CD14-positive monocyte (primary cell): ENCODE measurements around the gene MACROD2. TPM values are rescaled to one million over a fixed set of nuclear protein-coding genes. Genes with fewer than 3 reads are reported as not detected.

ENCODE experiments used
- DNase-seq, 3 donors: peaks; one replicate each; pipeline ENCODE4 v3.0.0-alpha.2; 2011 to 2022
- H2AFZ ChIP-seq: 2 replicates; pipeline ENCODE4 v1.6.0; 2012; ENCODE audit warnings: mild to moderate bottlenecking, low read depth, low read length, inconsistent platforms; ENCODE audit not compliant: insufficient read depth, poor library complexity, severe bottlenecking
- H3K27ac ChIP-seq, 2 donors: 1 replicate in 1 of 2; 2 replicates in 1 of 2; pipeline ENCODE4 v1.5.1; 2012 to 2013; ENCODE audit warnings: low read length in 2 of 2, control low read depth in 1 of 2, inconsistent platforms in 1 of 2, low read depth in 1 of 2, mild to moderate bottlenecking in 1 of 2
- H3K27me3 ChIP-seq, 2 donors: one replicate each; pipeline versions ENCODE4 v1.6.0 to v1.6.1; 2011 to 2013; ENCODE audit warnings: low read length in 2 of 2; ENCODE audit not compliant: control insufficient read depth in 2 of 2, insufficient read depth in 2 of 2
- H3K36me3 ChIP-seq, 2 donors: replicated peaks in 1 of 2; 1 replicate in 1 of 2; 2 replicates in 1 of 2; pipeline versions ENCODE4 v1.5.1 to v1.6.1; 2012 to 2013; ENCODE audit warnings: low read length in 2 of 2, control low read depth in 1 of 2, inconsistent platforms in 1 of 2, mild to moderate bottlenecking in 1 of 2; ENCODE audit not compliant: insufficient read depth in 2 of 2, control insufficient read depth in 1 of 2
- H3K4me1 ChIP-seq, 2 donors: 1 replicate in 1 of 2; 2 replicates in 1 of 2; pipeline versions ENCODE4 v1.5.1 to v1.6.1; 2012 to 2013; ENCODE audit warnings: low read length in 2 of 2, control low read depth in 1 of 2, inconsistent platforms in 1 of 2, mild to moderate bottlenecking in 1 of 2, moderate library complexity in 1 of 2; ENCODE audit not compliant: insufficient read depth in 2 of 2, control insufficient read depth in 1 of 2
- H3K4me2 ChIP-seq: replicated peaks from 2 replicates; pipeline ENCODE3; 2012; ENCODE audit warnings: low read length, moderate library complexity, mild to moderate bottlenecking; ENCODE audit not compliant: poor library complexity, severe bottlenecking; ENCODE audit errors: extremely low read depth
- H3K4me3 ChIP-seq, 3 experiments: fragments of 200-600 bp in 1 of 3; sonication (generic) in 1 of 3; replicated peaks in 1 of 3; 1 replicate in 2 of 3; 2 replicates in 1 of 3; pipeline ENCODE4 v1.5.1; 2011 to 2013; ENCODE audit warnings: low read length in 3 of 3, mild to moderate bottlenecking in 3 of 3, control low read depth in 2 of 3, low read depth in 2 of 3, inconsistent platforms in 1 of 3, moderate library complexity in 1 of 3
- H3K79me2 ChIP-seq: 2 replicates; pipeline ENCODE4 v1.6.0; 2012; ENCODE audit warnings: mild to moderate bottlenecking, control low read depth, inconsistent platforms, low read length, moderate library complexity; ENCODE audit not compliant: insufficient read depth
- H3K9ac ChIP-seq: 2 replicates; pipeline ENCODE4 v1.6.0; 2017; ENCODE audit warnings: low read length, mild to moderate bottlenecking; ENCODE audit not compliant: insufficient read depth, poor library complexity, severe bottlenecking
- H3K9me3 ChIP-seq, 2 donors: replicated peaks in 1 of 2; 1 replicate in 1 of 2; 2 replicates in 1 of 2; pipeline versions ENCODE4 v1.5.1 to v1.6.1; 2012 to 2013; ENCODE audit warnings: low read length in 2 of 2, control low read depth in 1 of 2; ENCODE audit not compliant: control insufficient read depth in 1 of 2, insufficient read depth in 1 of 2
- H4K20me1 ChIP-seq: 2 replicates; pipeline ENCODE4 v1.6.0; 2012; ENCODE audit warnings: mild to moderate bottlenecking, low read length, control low read depth, moderate library complexity; ENCODE audit not compliant: insufficient read depth
- H3K27ac Mint-ChIP-seq, 7 donors: one replicate each; pipeline ENCODE4 v1.8.0; 2020; ENCODE audit warnings: mild to moderate bottlenecking in 7 of 7, mixed read lengths in 7 of 7, moderate library complexity in 6 of 7, inconsistent platforms in 2 of 7
- H3K27me3 Mint-ChIP-seq, 3 donors: one replicate each; pipeline ENCODE4 v1.8.0; 2021 to 2022; ENCODE audit warnings: low read depth in 3 of 3, mild to moderate bottlenecking in 3 of 3, mixed read lengths in 3 of 3, moderate library complexity in 3 of 3, inconsistent platforms in 1 of 3
- H3K36me3 Mint-ChIP-seq, 2 donors: one replicate each; pipeline ENCODE4 v1.8.0; 2020; ENCODE audit warnings: mixed read lengths in 2 of 2, inconsistent platforms in 1 of 2, mild to moderate bottlenecking in 1 of 2
- H3K4me1 Mint-ChIP-seq: one replicate; pipeline ENCODE4 v1.8.0; 2020; ENCODE audit warnings: mild to moderate bottlenecking, mixed read lengths
- H3K4me3 Mint-ChIP-seq, 2 donors: one replicate each; pipeline ENCODE4 v1.8.0; 2020; ENCODE audit warnings: mild to moderate bottlenecking in 2 of 2, mixed read lengths in 2 of 2, moderate library complexity in 1 of 2
- H3K9me3 Mint-ChIP-seq, 7 donors: one replicate each; pipeline ENCODE4 v1.8.0; 2020 to 2022; ENCODE audit warnings: mixed read lengths in 7 of 7, mild to moderate bottlenecking in 6 of 7, moderate library complexity in 6 of 7, inconsistent platforms in 2 of 7
- WGBS: methylation state at CpG from one replicate; pipeline ENCODE4 v1.1.5; 2013; ENCODE audit warnings: missing lambda C conversion rate; ENCODE audit not compliant: insufficient coverage; 5-methylcytosine and 5-hydroxymethylcytosine counted together
- intact Hi-C, 2 donors: fragments of 100-400 bp; cut with micrococcal nuclease; formaldehyde crosslinking; loops; one replicate each; pipeline versions ENCODE4 v1.15.0 to v1.15.1; 2023
- polyA plus RNA-seq, 3 donors: library from polyadenylated mRNA; depleted of rRNA in 1 of 3; unstranded in 2 of 3; stranded (reverse) in 1 of 3; fragments of 300-500 nt in 2 of 3; fragments of >200 nt in 1 of 3; fragmentation: Illumina TruSeq in 2 of 3; gene quantifications; 1 replicate in 2 of 3; 2 replicates in 1 of 3; pipeline ENCODE4 v1.2.3, GENCODE V29; 2012 to 2021
- TF ChIP-seq, protein P1 (sequence below): fragments of 200-600 bp; IDR thresholded peaks from one replicate; pipeline ENCODE4 v1.8.0; 2022; ENCODE audit warnings: antibody characterized with exemption, mild to moderate bottlenecking

Gene MACROD2
- polyA plus RNA-seq, 3 donors: 0.23 TPM; not detected in 2

DNA sequence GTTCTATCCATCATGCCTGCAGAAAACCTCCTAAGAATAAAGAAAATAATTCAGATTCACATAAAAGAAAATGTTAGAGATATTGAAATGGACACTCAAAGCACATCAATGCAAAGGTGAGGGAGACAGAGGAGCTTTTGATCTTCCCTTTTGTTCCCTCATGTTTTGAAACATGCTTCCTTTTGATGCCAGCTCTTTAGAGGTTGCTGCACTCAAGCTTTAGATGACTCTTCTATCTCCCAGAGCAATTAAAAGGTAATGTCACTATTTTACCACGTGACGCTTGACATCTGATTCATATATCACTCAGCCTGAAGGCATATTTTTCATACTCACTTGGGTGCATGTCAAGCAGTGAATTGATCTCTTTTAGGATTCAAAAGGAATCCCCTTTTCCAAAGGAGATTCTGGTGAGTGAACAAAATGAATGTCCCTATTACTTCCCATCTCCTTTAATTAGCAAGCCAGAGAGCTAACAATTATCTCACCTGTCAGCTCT is 1551.3 kb downstream of the MACROD2 start:
- Histone ChIP-seq H3K9me3 (peaks cover 10 to 26% of the 10 kb centered on the region in 2 donors), H3K4me1 (no peaks in the 10 kb centered on the region), H3K4me3 (no peak overlapping the region), H2AFZ (no peak overlapping the region), H3K27me3 (no peaks in the 10 kb centered on the region), H3K27ac (no peak overlapping the region), H4K20me1 (no peaks in the 10 kb centered on the region), H3K4me2 (no peak overlapping the region), H3K9ac (no peak overlapping the region), H3K79me2 (no peaks in the 10 kb centered on the region), H3K36me3 (no peaks in the 10 kb centered on the region)
- WGBS: no CpG with 5 or more reads among the region's 2 CpGs
- Mint-ChIP-seq H3K4me3 (no peak overlapping the region), H3K36me3 (no peaks in the 10 kb centered on the region), H3K27me3 (no peaks in the 10 kb centered on the region), H3K9me3 (peaks cover 6 to 22% (median 12%) of the 10 kb centered on the region in 7 donors), H3K4me1 (no peaks in the 10 kb centered on the region), H3K27ac (no peak overlapping the region)
- intact Hi-C loops: no loop called here
- DNase-seq: no peak
- TF ChIP-seq, protein P1, sequence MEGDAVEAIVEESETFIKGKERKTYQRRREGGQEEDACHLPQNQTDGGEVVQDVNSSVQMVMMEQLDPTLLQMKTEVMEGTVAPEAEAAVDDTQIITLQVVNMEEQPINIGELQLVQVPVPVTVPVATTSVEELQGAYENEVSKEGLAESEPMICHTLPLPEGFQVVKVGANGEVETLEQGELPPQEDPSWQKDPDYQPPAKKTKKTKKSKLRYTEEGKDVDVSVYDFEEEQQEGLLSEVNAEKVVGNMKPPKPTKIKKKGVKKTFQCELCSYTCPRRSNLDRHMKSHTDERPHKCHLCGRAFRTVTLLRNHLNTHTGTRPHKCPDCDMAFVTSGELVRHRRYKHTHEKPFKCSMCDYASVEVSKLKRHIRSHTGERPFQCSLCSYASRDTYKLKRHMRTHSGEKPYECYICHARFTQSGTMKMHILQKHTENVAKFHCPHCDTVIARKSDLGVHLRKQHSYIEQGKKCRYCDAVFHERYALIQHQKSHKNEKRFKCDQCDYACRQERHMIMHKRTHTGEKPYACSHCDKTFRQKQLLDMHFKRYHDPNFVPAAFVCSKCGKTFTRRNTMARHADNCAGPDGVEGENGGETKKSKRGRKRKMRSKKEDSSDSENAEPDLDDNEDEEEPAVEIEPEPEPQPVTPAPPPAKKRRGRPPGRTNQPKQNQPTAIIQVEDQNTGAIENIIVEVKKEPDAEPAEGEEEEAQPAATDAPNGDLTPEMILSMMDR: no peak

- H3K27me3 Mint-ChIP-seq: no peaks in the 10 kb centered on the region
- no peaks in the 10 kb centered on the region for H4K20me1 ChIP-seq
- DNase-seq: no peak
- no peaks in the 10 kb centered on the region for H3K36me3 ChIP-seq
- no peaks in the 10 kb centered on the region for H3K36me3 Mint-ChIP-seq
- intact Hi-C loops: no loop called here
- H3K27ac ChIP-seq: no peak overlapping the region
- TF ChIP-seq, protein P1: no peak
- no peaks in the 10 kb centered on the region for H3K79me2 ChIP-seq
- no peak overlapping the region for H2AFZ ChIP-seq
- H3K4me3 Mint-ChIP-seq: no peak overlapping the region
- no peak overlapping the region for H3K4me3 ChIP-seq
- no peaks in the 10 kb centered on the region for H3K27me3 ChIP-seq
- no peak overlapping the region for H3K27ac Mint-ChIP-seq
- no peak overlapping the region for H3K9ac ChIP-seq
- peaks cover 12 to 27% of the 10 kb centered on the region in 2 donors for H3K9me3 ChIP-seq
- 80% methylated on average over 2 of the region's 3 CpGs for WGBS
- H3K4me1 Mint-ChIP-seq: no peaks in the 10 kb centered on the region
- H3K9me3 Mint-ChIP-seq: peaks cover 8 to 24% (median 13%) of the 10 kb centered on the region in 7 donors
- H3K4me1 ChIP-seq: no peaks in the 10 kb centered on the region
- H3K4me2 ChIP-seq: no peak overlapping the region
Observed at GRCh38 chr20:15547119-15547518, 1551.8 kb downstream of the MACROD2 start.
